Skeletal muscle tissue (tissue), 4 donors: ENCODE results near the gene PAXX. TPM values are rescaled to one million over a fixed set of nuclear protein-coding genes. Genes with fewer than 3 reads are reported as not detected.

ENCODE experiments used
- H3K27ac ChIP-seq: one replicate; pipeline ENCODE4 v1.7.0; 2013; ENCODE audit warnings: mild to moderate bottlenecking, low read depth, low read length, inconsistent platforms
- H3K27me3 ChIP-seq, 3 donors: one replicate each; pipeline ENCODE4 v1.7.0; 2013; ENCODE audit warnings: low read length in 3 of 3; ENCODE audit not compliant: control insufficient read depth in 3 of 3, insufficient read depth in 3 of 3
- H3K36me3 ChIP-seq, 3 donors: one replicate each; pipeline ENCODE4 v1.7.0; 2013; ENCODE audit warnings: low read length in 3 of 3; ENCODE audit not compliant: control insufficient read depth in 3 of 3, insufficient read depth in 3 of 3
- H3K4me1 ChIP-seq, 3 donors: one replicate each; pipeline ENCODE4 v1.7.0; 2013; ENCODE audit warnings: low read length in 3 of 3, mild to moderate bottlenecking in 3 of 3; ENCODE audit not compliant: control insufficient read depth in 3 of 3, insufficient read depth in 3 of 3
- H3K4me3 ChIP-seq, 3 donors: one replicate each; pipeline ENCODE4 v1.7.0; 2013; ENCODE audit warnings: low read length in 3 of 3
- H3K9ac ChIP-seq, 3 donors: one replicate each; pipeline ENCODE4 v1.7.0; 2013; ENCODE audit warnings: low read length in 3 of 3, mild to moderate bottlenecking in 3 of 3, moderate library complexity in 2 of 3, low read depth in 1 of 3
- H3K9me3 ChIP-seq, 3 donors: one replicate each; pipeline ENCODE4 v1.7.0; 2013; ENCODE audit warnings: low read length in 3 of 3; ENCODE audit not compliant: control insufficient read depth in 3 of 3
- total RNA-seq: library from RNA; depleted of rRNA; stranded (reverse); fragments of >200 nt; gene quantifications from one replicate; pipeline ENCODE4 v1.2.3, GENCODE V29; 2014
- donor health status: Osteomylitis.

PAXX gene
- total RNA-seq, 1 donor from 2014 or later = 2.1 TPM

DNA sequence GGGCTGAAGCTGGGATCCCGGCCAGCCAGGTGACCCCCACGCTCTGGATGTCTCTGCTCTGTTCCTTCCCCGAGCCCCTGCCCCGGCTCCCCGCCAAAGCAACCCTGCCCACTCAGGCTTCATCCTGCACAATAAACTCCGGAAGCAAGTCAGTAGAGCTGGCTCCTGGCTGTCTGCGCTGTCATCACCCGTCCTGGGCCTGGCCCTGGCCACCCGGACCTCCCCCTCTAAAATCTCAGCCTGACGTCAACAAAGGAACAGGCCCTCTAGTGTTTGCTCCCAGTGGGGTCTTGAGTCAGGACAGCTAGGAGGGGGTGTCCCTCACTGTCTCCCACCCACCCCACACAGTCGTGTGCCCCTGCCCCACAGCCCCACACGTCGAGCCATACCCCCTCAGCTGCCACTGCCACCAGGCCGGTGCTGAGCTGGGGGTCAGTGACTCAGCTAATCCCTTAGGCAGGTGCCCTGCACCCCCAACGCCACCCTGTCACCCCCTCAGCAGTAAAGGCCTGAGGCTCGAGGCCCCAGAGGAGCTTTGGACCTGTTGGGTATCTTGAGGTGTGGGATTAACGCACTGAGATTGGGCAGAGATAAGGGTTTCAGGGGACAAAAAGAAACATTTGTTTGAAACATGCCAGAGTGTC lies 10.5 kb upstream of the PAXX start:
- Histone ChIP-seq H3K9ac (no peak overlapping the region), H3K27ac (no peak overlapping the region), H3K4me3 (no peak overlapping the region), H3K9me3 (no peaks in the 10 kb centered on the region), H3K4me1 (peaks cover 2 to 21% (median 19%) of the 10 kb centered on the region in 3 donors), H3K27me3 (peaks cover 28 to 33% (median 30%) of the 10 kb centered on the region in 3 donors), H3K36me3 (no peaks in the 10 kb centered on the region)

DNA sequence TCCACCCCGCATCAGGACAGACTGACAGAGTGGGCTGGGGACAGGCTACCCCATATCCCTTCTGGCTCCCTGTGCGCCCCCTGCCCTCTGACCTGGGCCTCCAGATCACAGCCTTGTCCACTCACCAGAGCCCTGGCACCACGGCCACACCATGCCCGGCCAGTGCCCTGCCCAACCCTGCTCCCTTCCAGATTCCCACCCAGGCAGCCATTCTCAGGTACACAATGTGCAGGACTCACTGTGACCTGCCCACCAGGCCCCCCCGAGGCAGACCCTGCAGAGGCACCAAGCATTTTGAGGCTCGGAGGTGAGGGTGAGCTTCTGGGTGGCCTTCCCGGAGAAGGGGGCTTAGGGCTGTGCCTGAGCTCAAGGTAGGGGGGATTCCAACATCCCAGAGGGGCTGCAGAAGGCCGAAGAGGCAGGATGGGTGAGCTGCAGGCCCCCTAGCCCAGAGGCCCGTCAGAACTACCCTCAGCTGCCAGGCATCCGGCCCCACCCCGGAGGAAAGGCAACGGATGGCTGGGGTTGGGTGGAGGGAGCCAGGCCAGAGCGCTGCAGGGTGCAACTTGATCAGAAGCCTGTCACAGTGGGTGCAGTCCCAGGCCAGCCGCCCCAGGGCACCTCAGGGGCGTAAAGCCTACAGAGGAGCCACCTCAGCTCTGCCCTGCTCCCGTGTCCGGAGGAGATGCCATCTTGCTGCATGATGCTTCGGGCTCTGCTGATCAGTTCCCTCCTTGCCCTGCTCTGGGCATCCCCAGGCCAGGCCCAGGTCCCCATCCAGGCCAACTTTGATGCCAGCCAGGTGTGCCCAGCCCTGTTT lies 9.8 kb upstream of the PAXX start, which contains the start of gene LCNL1:
TSS of gene LCNL1 (plus strand) at position 762 of the 820 bp plus-strand sequence. CDS start 594 bp downstream, outside the sequence.
- peaks cover 1 to 18% (median 12%) of the 10 kb centered on the region in 3 donors for H3K4me1 ChIP-seq
- H3K27me3 ChIP-seq = peaks cover 21 to 33% (median 30%) of the 10 kb centered on the region in 3 donors
- no peaks in the 10 kb centered on the region for H3K9me3 ChIP-seq
- H3K4me3 ChIP-seq = no peak within 1 kb of the TSS
- H3K27ac ChIP-seq = no peak within 1 kb of the TSS
- no peak within 1 kb of the TSS for H3K9ac ChIP-seq
- no peaks in the 10 kb centered on the region for H3K36me3 ChIP-seq

DNA sequence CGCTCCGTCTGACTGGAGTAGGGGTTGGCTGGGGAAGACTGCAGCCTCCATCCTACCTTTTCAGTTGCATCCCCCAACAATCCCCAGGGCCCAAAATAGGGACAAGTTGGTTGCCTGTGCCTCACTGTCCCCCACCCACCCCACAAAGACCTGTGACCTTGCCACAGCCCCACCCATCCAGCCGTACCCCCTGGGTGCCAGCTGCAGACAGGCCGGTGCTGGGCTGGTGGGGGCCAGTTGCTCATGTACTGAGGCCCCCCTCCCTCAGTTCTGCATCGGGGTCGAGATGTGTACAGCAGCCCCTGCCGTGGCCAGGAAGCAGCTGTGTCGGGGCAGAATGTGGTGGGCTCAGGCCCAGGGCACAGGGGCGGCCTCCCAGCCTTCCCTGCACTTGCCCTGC lies 9.1 kb upstream of the PAXX start:
- Histone ChIP-seq H3K4me1 (peaks cover 0 to 10% (median 7%) of the 10 kb centered on the region in 3 donors), H3K9me3 (no peaks in the 10 kb centered on the region), H3K36me3 (no peaks in the 10 kb centered on the region), H3K27me3 (peaks cover 22 to 36% (median 33%) of the 10 kb centered on the region in 3 donors), H3K27ac (no peak overlapping the region), H3K9ac (no peak overlapping the region), H3K4me3 (no peak overlapping the region)

DNA sequence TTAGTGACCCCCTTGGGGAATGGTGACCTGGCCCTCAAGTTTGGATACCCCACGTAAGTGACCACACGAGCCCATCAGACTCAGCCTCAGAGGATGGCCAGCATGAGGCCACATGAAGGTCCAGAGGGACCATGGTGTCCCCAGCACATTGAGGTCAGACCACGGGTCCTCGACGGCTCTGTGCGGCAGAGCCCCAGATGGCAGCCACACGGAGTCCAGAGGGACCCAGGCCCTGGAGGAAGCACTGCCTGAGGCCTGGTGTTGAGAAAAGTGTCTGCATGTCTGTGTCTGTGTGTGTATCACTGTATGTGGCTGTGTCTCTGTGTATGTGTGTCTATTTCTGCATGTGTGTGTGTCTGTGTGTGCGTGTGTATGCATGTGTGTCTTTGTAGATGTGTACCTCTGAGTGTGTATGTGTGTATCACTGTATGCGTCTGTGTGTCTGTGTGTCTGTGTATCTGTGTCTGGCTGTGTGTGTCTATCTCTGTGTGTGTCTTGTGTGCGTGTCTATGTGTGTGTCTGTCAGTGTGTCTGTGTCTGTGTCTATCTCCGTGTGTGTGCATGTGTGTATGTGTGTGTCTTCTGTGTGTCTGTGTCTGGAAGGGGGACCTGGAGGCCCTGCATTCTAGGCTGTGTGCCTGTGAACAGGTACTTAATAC lies 8.4 kb upstream of the PAXX start:
- H3K9me3 ChIP-seq = no peaks in the 10 kb centered on the region
- peaks cover 22 to 36% (median 33%) of the 10 kb centered on the region in 3 donors for H3K27me3 ChIP-seq
- no peaks in the 10 kb centered on the region for H3K36me3 ChIP-seq
- H3K4me1 ChIP-seq = peaks cover 0 to 10% (median 7%) of the 10 kb centered on the region in 3 donors
- H3K9ac ChIP-seq = no peak overlapping the region
- no peak overlapping the region for H3K27ac ChIP-seq
- no peak overlapping the region for H3K4me3 ChIP-seq

DNA sequence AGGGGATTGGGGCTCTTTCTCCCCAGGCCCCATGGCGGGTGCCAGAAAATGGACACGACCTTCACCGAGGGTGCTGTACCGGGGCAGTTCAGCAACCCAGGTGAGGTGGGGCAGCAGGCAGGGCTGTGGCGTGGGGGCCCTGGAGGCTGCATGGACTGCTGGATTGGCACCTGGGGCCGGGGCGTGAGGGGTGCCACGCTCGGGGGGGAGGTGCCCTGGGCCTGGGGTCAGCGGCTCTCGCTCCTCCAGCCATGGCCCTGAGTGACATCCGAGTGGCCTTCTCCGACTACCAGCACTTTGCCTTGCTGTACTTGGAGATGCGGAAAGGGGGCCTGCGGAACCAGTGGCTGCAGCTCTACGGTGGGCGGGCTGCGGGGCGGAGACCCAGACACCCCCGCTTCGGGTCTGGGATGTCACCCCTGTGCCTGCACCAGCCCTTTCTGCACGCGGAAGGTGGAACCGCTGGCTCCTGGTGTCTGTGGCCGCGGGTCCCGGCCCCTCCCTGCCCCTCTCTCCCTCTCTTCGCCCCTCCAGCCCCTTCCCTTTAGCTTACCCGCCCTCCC lies 7.7 kb upstream of the PAXX start:
- H3K27ac ChIP-seq = no peak overlapping the region
- no peaks in the 10 kb centered on the region for H3K36me3 ChIP-seq
- H3K9ac ChIP-seq = no peak overlapping the region
- peaks cover 22 to 36% (median 33%) of the 10 kb centered on the region in 3 donors for H3K27me3 ChIP-seq
- peaks cover 0 to 10% (median 7%) of the 10 kb centered on the region in 3 donors for H3K4me1 ChIP-seq
- no peak overlapping the region for H3K4me3 ChIP-seq
- H3K9me3 ChIP-seq = no peaks in the 10 kb centered on the region

DNA sequence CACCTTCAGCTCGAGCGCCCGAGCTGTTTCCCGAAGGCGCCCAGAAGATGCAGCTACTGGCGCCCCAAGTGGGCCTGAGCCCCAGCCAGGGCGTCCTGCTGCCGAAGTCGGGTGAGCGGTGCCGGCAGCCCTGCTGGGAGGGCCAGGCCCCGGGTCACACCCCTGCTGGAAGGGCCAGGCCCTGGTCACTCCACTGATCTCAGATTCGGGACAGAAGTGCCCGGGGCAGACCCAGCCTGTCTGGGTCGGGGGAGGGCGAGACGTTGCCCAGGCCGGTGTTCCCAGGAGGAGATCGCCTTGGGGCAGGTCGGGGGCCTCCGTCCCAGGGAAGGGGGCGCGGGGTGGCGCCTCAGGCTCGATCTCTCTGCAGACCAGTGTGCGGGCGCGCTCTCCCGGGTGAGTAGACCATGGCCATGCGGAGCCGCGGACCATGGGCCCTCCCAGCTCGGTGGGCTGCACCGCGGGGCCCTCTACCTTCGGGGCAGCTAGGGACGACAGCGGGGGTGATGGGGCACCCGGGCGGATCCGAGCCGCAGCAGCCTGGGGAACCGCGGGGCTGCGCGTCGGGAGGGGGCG lies 7.1 kb upstream of the PAXX start:
- Histone ChIP-seq H3K27me3 (peaks cover 22 to 36% (median 33%) of the 10 kb centered on the region in 3 donors), H3K9me3 (no peaks in the 10 kb centered on the region), H3K27ac (no peak overlapping the region), H3K4me1 (peaks cover 0 to 10% (median 7%) of the 10 kb centered on the region in 3 donors), H3K9ac (no peak overlapping the region), H3K4me3 (no peak overlapping the region), H3K36me3 (no peaks in the 10 kb centered on the region)

DNA sequence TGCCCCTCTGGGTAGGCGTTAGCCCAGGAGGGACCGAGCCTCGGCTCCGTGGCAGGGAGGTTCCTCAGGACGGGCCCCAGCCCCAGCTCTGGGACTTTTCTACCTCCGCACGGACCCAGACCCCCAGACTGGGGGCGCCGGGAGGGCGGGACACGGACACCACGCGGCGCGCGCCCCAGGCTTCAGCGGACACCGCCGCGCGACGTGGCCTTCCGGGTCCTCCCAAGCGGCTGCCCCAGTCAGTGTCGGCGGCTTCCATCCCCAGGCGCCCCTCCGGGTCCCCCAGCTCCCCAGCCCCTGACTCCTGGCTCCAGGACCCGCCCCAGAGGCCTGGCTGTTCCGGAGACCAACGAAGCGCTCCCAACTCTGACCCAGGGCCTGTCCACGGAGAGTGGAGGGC lies 6.4 kb upstream of the PAXX start:
- no peaks in the 10 kb centered on the region for H3K36me3 ChIP-seq
- peaks cover 0 to 8% (median 7%) of the 10 kb centered on the region in 3 donors for H3K4me1 ChIP-seq
- no peak overlapping the region for H3K4me3 ChIP-seq
- peaks cover 0 to 4% (median 0%) of the 10 kb centered on the region in 3 donors for H3K9me3 ChIP-seq
- no peak overlapping the region for H3K27ac ChIP-seq
- no peak overlapping the region for H3K9ac ChIP-seq
- H3K27me3 ChIP-seq = peaks cover 22 to 36% (median 33%) of the 10 kb centered on the region in 3 donors

DNA sequence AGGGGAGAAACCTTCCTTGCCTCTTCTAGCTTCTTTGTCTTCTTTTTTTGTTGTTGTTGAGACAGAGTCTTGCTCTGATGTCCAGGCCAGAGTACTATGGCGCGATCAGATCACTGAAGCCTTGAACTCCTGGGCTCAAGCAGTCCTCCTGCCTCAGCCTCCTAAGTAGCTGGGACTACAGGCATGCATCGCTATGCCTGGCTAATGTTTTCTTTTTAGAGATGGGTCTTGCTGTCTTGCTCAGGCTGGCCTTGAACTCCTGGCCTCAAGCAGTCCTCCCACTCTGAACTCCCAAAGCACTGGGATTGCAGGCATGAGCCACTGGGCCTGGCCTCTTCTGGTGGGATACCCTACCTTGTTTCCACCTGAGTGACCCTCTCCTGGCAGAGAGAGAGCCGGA lies 3.4 kb upstream of the PAXX start:
- Histone ChIP-seq H3K36me3 (peaks cover 3 to 6% (median 3%) of the 10 kb centered on the region in 3 donors), H3K4me3 (no peak overlapping the region), H3K4me1 (peaks cover 8 to 19% (median 11%) of the 10 kb centered on the region in 3 donors), H3K9ac (no peak overlapping the region), H3K27me3 (peaks cover 14 to 23% (median 19%) of the 10 kb centered on the region in 3 donors), H3K9me3 (peaks cover 0 to 4% (median 0%) of the 10 kb centered on the region in 3 donors), H3K27ac (no peak overlapping the region)

DNA sequence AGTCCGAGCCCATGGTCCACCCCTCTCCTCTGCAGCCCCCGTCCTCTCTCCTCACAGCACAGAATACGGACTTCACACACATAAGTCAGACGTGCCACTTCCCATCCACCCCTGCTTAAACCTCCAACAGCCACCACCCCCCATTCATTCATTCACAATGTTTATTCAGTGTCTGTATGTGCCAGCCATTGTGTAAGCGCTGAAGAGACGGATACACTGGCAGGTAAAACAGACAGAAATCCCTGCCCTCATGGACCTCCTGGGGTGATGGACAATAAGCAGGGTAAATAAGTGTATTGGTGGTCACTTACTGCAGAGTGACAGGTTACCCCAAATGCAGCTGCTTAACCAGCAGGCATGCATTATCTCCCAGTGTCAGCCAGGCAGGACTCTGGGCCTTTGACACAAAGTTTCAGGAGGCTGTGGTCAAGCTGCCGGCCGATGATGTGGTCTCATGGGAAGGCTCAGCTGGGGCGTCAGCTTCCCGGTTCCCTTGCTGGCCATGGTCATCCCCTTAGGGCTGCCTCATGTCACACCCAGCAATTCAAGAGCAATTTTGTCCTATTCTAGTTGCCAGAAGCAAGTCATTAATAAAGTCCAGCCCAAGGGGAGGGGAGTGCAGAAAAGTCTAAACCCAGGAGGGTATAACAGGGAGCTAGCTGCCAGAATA lies 1.8 kb upstream of the PAXX start:
- peaks cover 6 to 13% (median 8%) of the 10 kb centered on the region in 3 donors for H3K27me3 ChIP-seq
- no peak overlapping the region for H3K27ac ChIP-seq
- H3K4me1 ChIP-seq = peaks cover 10 to 15% (median 11%) of the 10 kb centered on the region in 3 donors
- H3K9ac ChIP-seq = no peak overlapping the region
- no peak overlapping the region for H3K4me3 ChIP-seq
- H3K36me3 ChIP-seq = peaks cover 3 to 6% (median 3%) of the 10 kb centered on the region in 3 donors
- H3K9me3 ChIP-seq = peaks cover 0 to 4% (median 0%) of the 10 kb centered on the region in 3 donors
